Activated B cell treated with CpG ODN at 0.5 μM for 24 hours (primary cell): Measurements from ENCODE around the gene ALDH6A1. TPM values are rescaled to one million over a fixed set of nuclear protein-coding genes. Genes with fewer than 3 reads are reported as not detected.

Source experiments
- ATAC-seq: fragments of 200-7000 bp; cut with Tn5 transposase; one replicate; pipeline ENCODE4 v1.10.0; 2021; ENCODE audit warnings: low read depth, mild to moderate bottlenecking, moderate library complexity
- CTCF ChIA-PET: fragments of 350-600 bp; sonication (Branson Sonifier 250); formaldehyde crosslinking; loops from one replicate; lab custom pipeline; 2021; ENCODE audit warnings: antibody characterized with exemption; lab: Charles Lee
- POLR2A ChIA-PET: fragments of 350-600 bp; sonication (Branson Sonifier 250); formaldehyde crosslinking; loops from one replicate; lab custom pipeline; 2021; ENCODE audit warnings: antibody characterized with exemption; lab: Charles Lee
- DNase-seq: peaks from one replicate; pipeline ENCODE4 v3.0.0; 2022
- H3K27ac Mint-ChIP-seq: one replicate; pipeline ENCODE4 v1.8.0; 2020; ENCODE audit warnings: mixed read lengths
- H3K27me3 Mint-ChIP-seq: one replicate; pipeline ENCODE4 v1.8.0; 2021; ENCODE audit warnings: mixed read lengths
- H3K36me3 Mint-ChIP-seq: one replicate; pipeline ENCODE4 v1.8.0; 2021; ENCODE audit warnings: low read depth, mixed read lengths
- H3K4me1 Mint-ChIP-seq: one replicate; pipeline ENCODE4 v1.8.0; 2021; ENCODE audit warnings: mixed read lengths
- H3K4me3 Mint-ChIP-seq: one replicate; pipeline ENCODE4 v1.8.0; 2020; ENCODE audit warnings: mild to moderate bottlenecking, mixed read lengths
- H3K9me3 Mint-ChIP-seq: one replicate; pipeline ENCODE4 v1.8.0; 2020; ENCODE audit warnings: mixed read lengths
- CTCF ChIP-seq: fragments of 200-600 bp; IDR thresholded peaks from one replicate; pipeline ENCODE4 v1.8.0; 2022; ENCODE audit warnings: antibody characterized with exemption, mild to moderate bottlenecking
- intact Hi-C: fragments of 100-400 bp; cut with micrococcal nuclease; formaldehyde crosslinking; loops from one replicate; pipeline ENCODE4 v1.15.1; 2024
- total RNA-seq: library from RNA; stranded (reverse); gene quantifications from 2 replicates; pipeline ENCODE4 v1.2.3, GENCODE V29; 2022

The ALDH6A1 gene
- total RNA-seq, 1 donor from 2014 or later, result 11.5 TPM

- no peaks in the 10 kb centered on the region for H3K4me1 Mint-ChIP-seq
- no peak for ATAC-seq
- H3K27ac Mint-ChIP-seq, result no peak overlapping the region
- no peak overlapping the region for H3K4me3 Mint-ChIP-seq
- H3K9me3 Mint-ChIP-seq, result no peaks in the 10 kb centered on the region
- no peak for DNase-seq
- no peak for TF ChIP-seq CTCF
- CTCF ChIA-PET, result interaction anchor here (0.6 kb wide), 1 partner anchor 588 kb away, joined by 7 read pairs; no protein-coding TSS in a partner anchor
- H3K36me3 Mint-ChIP-seq, result no peaks in the 10 kb centered on the region
- POLR2A ChIA-PET, result interaction anchor here (0.6 kb wide), 1 partner anchor 919 kb away, joined by 3 read pairs; no protein-coding TSS in a partner anchor
- no peaks in the 10 kb centered on the region for H3K27me3 Mint-ChIP-seq
- intact Hi-C loops, result no loop called here
These were observed 49.7 kb downstream of the ALDH6A1 start for GRCh38 chr14:74034572-74034971.

GRCh38 chr14:74029136-74029535 is 55.1 kb downstream of the ALDH6A1 start:
- Mint-ChIP-seq H3K4me1 (no peaks in the 10 kb centered on the region), H3K27me3 (no peaks in the 10 kb centered on the region), H3K4me3 (no peak overlapping the region), H3K27ac (no peak overlapping the region), H3K9me3 (no peaks in the 10 kb centered on the region), H3K36me3 (no peaks in the 10 kb centered on the region)
- ATAC-seq (no peak), DNase-seq (no peak)
- TF ChIP-seq CTCF, result no peak
- ChIA-PET POLR2A (no interaction called here), CTCF (no interaction called here)
- intact Hi-C loops, result no loop called here

- POLR2A ChIA-PET, result no interaction called here
- peaks cover 14% of the 10 kb centered on the region for H3K4me1 Mint-ChIP-seq
- H3K27me3 Mint-ChIP-seq, result no peaks in the 10 kb centered on the region
- H3K9me3 Mint-ChIP-seq, result no peaks in the 10 kb centered on the region
- peaks cover 2% of the 10 kb centered on the region for H3K36me3 Mint-ChIP-seq
- no peak overlapping the region for H3K4me3 Mint-ChIP-seq
- no peak for DNase-seq
- TF ChIP-seq CTCF, result no peak
- CTCF ChIA-PET, result no interaction called here
- intact Hi-C loops, result no loop called here
- no peak overlapping the region for H3K27ac Mint-ChIP-seq
- no peak for ATAC-seq
These were observed 61.9 kb downstream of the ALDH6A1 start for GRCh38 chr14:74022346-74022745.

- CTCF ChIA-PET, result no interaction called here
These were observed 64.7 kb downstream of the ALDH6A1 start for GRCh38 chr14:74019408-74020137.

More at GRCh38 chr14:74019408-74020137, 64.7 kb downstream of the ALDH6A1 start:
- Mint-ChIP-seq H3K9me3 (no peaks in the 10 kb centered on the region), H3K4me3 (peak overlapping the region; percentile 95), H3K4me1 (peaks cover 14% of the 10 kb centered on the region), H3K27me3 (no peaks in the 10 kb centered on the region), H3K36me3 (peaks cover 2% of the 10 kb centered on the region), H3K27ac (peak overlapping the region; percentile 83)
- ATAC-seq, result no peak
- intact Hi-C loops, result loop anchor here (1.0 to 5.0 kb wide), 4 partner anchors 65 to 307 kb away; partner anchors contain the start of genes ALDH6A1, COQ6, FAM161B and LIN52
- POLR2A ChIA-PET, result interaction anchor here (1.2 to 1.8 kb wide), 2 partner anchors 16 to 133 kb away, joined by 3 read pairs; partner anchors contain the start of gene ZNF410
- TF ChIP-seq CTCF, result no peak
- DNase-seq, result no peak
